ENCODE measurements around the gene BLMH.

The BLMH gene

DNA sequence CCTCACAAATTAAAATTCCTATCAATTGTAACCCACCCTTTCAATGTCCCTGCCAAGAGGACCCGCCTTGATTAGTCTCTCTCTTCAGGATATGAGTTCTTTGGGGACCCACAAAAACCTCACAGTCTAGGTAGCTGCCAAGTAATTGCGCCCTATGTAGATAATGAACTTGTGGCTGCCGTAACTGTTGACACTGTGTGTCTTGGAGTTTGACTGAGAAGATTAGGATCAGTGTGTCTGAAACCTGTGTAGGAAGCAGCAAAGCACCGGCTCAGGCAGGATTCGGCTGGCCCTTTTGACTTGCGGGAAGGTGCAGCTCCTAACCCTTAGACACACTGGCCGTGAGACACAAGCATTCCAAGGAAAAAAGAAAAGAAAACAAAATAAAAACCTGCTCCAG lies 38.4 kb downstream of the BLMH start:
- no peak for DNase-seq (ENCODE audit: low read depth in 2 of 2, low spot score in 1 of 2)

DNA sequence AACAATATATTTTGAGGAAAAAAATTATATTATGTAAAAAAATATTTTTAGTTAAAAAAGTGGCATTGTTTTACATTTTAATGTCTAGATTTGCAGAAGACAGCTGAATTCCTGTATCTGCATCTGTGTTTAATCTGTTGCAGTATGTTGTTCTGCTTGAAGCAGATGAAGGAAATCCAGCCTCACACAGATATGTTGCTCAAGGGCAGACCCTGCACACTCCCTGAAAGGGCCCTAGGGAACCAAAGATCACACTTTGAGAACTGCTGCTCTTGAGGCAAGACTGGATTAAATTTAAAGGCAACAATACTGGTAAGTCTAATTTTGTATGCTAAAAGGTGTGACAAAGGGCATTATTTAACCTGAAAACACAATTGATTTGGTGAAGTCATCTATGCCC lies 39.8 kb downstream of the BLMH start:
- DNase-seq (ENCODE audit: low read depth in 2 of 2, low spot score in 1 of 2): no peak

DNA sequence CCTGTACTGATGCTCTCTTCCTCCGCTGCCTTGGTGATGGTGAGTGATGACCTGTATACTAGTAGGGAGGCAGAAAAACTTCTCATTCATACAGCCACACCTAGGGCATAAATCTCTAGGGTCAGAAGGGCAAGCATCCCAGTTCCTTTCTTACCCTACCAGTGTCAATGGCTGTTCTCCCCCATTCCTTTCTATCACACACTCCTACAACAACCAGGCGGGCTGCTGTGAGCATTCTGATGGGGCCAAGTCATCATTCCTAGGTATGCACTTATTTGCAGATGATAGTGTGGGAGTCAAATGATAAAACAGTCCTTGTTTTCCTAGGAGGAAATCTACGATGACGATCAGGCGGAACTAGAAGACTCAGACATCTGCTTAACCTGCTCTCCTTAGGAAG lies 42.3 kb downstream of the BLMH start:
- DNase-seq (ENCODE audit: low read depth in 2 of 2, low spot score in 1 of 2): no peak

DNA sequence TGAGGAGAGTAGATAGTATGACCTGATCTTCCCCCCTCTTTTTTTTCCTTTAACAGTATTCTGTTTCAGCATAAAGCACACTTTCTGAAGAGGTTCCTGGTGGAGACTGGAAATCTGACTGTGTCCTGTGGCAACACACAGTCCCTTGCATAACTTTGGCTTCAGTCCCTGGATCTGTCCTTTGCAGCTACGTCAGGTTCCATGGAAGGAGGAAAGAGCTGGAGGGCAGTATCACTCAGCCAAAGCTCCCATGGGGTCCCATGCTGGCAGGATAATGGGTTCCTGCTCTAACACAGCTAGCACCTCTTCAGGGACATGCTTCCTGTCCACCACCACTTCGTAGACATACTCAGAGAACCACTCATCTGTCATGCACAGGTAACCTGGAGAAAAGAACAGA lies 43.0 kb downstream of the BLMH start:
- no peak for DNase-seq (ENCODE audit: low read depth in 2 of 2, low spot score in 1 of 2)

DNA sequence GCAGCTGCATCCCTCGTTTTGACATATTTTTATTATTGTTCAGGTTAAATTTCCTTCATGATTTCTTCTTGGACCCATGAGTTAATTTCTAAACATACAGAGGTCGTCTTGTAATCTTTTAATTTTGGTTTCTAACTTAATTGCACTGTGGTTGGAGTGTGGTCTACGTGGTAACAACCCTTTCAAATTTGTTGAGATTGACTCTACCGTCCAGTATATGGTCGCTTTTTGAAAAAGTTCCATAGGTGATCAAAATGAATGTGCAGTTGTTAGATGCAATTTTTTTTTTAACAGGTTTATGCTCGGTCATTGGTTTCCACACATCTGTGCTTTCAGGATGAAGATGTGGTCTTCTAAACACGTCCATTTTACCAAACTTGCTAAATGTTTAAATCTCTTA lies 45.3 kb downstream of the BLMH start:
- no peak for DNase-seq (ENCODE audit: low read depth in 2 of 2, low spot score in 1 of 2)

DNA sequence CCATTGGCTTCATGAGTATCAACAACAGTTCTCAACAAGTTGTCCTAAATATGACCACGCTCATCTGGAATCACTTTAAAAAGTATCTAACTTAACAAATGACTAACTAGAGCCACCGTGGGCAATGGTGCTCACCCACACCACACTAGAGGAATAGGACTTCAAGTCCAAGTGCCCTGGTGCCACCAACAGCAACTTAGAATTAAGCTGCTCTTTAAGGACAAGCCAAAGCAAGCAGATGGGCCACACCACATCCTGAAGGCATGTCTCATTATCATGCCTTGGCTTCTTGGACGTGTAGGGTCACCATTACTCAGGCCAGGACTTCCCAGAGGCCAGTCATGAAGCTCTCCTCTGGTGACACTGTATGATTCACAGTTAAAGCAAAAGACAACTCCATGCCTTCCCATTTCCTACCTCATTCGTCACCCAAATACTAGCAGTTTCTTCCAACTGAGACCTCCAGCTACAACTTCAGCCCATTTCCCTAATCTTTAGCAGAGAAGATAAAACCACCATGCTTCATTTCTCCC lies 46.8 kb downstream of the BLMH start:
- DNase-seq (ENCODE audit: low read depth in 2 of 2, low spot score in 1 of 2): no peak

DNA sequence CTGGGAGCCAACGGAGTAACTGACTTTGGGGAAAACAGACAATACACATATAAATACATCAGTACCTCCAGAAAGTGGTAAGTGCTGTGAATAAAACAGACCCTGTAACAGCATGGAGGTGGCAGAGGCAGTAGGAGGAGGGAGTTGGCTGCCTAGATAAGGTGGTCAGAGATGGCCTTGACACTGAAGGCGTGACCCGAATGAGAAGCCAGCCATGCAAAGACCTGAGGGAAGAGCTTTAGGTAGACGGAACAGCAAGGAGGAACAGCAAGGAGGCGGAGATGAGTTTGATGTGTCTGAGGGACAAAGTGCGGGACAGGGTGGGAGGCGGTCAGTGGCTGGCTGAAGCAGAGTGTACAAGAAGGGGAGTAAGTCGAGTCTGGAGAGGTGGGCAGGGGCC lies 48.2 kb downstream of the BLMH start:
- no peak for DNase-seq (ENCODE audit: low read depth in 2 of 2, low spot score in 1 of 2)

DNA sequence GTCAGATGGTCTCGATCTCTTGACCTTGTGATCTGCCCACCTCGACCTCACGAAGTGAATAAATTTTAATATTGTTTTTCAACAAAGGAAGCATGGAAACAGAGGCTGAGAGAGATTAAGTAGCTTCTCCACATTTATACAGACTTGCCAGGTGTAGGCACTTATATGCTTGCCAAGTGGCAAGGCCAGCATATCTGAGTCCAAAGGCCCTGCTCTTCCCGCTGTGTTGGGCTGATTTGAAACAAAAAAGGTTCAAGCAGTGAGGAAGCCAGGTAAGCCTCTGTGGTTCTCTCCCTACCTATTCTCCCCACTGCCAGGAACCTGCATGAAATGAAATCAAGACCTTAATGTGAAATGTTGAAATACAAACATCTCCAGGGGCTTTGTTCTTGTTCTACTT lies 48.7 kb downstream of the BLMH start:
- DNase-seq (ENCODE audit: low read depth in 2 of 2, low spot score in 1 of 2): no peak

DNA sequence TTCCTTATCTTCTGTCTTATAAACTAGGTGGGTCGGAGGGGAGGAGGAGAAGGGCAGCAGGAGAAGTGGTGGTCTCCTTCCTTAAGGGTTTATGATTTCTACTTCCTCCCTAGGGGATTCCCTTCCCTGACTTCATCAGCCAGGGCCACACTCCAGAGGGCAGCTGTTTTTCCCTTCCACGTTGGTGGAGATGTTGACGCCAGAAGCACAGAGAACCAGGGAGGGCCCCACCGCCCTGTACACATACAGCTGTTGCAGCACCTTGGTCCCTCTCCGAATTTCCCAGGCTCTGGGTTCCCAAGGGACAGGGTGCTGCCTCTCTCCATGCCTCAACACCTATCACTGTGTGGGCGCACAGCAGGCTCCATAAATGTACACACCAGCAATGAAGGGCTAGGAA lies 50.7 kb downstream of the BLMH start:
- DNase-seq (ENCODE audit: low read depth in 2 of 2, low spot score in 1 of 2): no peak

DNA sequence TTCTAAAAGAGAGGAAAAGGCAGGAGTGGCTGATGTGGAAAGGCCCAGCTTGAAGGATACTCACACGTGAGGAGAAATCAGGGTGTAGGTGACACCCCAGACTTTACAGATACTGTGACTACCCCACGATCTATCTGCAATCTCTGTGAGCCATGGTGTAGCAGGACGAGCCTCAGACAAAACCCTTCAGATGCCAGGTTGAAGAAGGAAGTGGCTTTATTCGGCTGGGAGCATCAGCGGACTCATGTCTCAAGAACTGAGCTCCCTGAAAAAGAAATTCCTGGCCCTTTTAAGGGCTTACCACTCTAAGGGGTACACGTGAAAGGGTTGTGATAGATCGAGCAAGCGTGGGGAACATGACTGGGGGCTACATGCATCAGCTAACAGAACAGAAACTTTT lies 51.6 kb downstream of the BLMH start:
- DNase-seq (ENCODE audit: low read depth in 2 of 2, low spot score in 1 of 2): no peak

DNA sequence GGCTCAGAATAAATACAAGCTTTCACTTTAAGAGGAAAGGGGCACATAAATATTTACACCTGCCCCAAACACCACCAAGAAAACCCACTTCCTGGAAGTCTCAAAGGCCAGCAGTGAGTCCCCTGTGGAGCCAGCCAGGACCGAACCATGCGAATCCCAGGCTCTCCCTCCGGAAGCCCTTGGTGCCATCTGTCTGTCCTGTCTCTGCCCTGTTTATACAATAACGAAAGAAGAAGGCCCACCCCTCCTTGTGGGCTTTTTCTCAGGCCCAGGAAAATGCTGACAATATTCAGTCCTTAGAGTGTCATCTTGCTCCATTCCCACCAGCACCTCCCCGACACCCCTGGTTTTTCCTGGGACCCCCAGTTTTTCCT lies 52.7 kb downstream of the BLMH start:
- no peak for DNase-seq (ENCODE audit: low read depth in 2 of 2, low spot score in 1 of 2)

DNA sequence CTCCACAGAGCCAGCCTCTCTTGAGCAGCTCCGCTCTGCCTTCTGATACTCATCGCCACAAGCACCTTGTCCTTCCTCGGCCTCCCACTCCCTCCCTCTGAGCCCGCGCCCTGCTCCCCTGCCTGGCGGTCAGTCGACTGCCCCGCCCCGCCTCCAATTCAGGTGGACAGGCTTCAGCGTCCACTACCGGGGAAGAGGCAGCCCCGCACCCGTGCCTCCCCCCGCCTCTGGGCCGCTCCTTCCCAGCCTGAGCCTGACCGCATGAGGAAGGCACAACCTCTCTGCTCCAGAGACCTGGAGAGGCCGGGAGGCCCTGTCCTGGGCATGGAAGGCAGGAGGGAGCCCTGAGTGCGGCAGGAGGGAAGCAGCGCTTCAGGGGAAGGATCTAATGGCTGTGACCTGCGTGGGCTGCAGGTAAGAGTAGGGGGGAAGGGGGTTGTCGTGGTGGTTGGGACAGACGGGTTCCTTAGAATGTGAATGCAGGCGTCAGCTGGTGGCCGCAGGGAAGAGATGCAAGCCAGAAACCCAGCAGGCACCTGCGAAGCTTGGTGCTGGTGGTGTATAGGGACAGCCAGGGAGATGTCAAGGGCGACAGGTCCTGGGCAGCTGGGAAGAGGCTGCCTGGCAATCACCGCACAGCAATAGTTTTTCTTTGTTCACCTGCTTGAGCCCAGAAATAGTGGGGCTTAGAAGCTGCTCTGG lies 53.2 kb downstream of the BLMH start:
- no peak for DNase-seq (ENCODE audit: low read depth in 2 of 2, low spot score in 1 of 2)

DNA sequence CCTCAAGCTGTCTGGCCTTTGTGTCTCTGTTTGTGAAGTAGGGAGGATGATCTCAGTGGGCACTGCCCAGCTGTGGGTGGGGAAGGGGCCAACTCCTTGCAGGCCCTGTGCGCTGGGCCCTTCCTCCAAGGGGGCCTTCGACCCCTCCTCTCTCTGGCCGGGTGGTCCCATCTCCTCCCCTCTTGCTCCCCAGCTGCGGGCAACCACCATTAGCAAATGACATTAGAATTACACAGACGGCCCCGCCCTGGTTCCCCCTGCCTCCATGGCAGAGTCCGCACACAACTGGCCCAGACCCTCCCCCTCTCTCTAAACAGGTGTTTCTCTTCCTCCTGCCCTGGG lies 53.8 kb downstream of the BLMH start:
- DNase-seq (ENCODE audit: low read depth in 2 of 2, low spot score in 1 of 2): no peak

DNA sequence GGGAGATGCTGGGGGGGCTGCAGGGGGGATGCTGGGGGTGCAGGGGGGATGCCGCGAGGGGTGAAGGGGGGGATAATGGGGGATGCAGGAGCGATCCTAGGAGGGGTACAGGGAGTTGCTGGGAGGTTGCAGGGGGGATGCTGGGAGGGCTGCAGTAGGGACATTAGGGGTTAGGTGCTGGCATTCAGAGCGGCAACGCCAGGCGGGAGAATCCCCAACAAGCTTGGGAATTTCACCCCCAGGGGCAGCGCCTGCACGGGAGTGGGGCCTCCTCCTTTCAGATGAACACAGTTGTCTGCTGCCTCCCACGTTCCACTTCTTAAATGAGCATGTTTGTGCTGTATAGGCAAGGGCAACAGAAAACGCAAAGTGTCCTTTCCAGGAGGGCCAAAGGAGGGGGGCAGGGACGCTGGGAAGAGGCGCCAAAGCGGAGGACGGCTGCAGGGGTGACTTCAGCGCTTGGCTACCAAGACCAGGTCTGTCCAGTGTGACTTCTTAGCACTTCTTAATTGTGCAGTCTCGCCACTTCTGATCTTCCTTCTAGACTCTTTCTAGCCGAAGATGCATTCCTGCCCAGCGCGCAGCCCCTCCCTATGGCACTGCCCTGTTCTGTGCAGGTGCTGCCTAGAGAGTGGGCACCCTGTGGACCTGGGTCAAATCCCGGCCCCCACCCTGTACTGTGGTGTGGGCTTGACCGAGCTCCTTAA lies 54.3 kb downstream of the BLMH start:
- no peak for DNase-seq (ENCODE audit: low read depth in 2 of 2, low spot score in 1 of 2)

DNA sequence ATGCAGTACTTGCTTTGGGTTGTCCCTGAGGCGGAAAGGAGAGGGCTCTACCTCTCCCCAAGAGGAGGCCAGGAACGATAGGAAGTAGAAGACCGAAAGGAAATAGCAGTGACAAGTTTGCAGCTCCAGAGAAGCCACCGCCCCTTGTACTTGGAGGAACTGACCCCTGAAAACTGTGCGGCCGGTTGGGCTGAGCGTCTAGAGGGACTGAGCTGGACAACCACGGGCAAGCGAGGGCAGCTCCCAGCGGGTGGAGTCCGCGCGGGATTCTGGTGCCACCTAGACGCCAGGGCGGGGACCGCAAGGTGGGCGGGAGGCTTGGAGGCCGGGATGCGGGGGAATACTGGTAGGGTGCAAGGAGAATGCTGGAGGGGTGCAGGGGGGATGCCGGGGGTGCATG lies 55.0 kb downstream of the BLMH start:
- DNase-seq (ENCODE audit: low read depth in 2 of 2, low spot score in 1 of 2): no peak

DNA sequence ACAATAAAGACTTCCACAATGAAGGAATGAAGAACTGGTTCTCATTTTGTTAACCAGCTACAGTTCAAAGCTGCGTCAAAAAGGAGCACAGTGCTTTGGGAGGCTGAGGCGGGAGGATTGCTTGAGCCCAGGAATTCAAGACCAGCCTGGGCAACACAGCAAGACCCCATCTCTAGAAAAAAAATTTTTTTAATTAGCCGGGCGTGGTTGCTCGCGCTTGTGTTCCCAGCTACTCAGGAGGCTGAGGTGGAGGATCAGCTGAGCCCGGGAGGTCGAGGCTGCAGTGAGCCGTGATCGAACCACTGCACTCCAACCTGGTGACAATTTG lies 55.5 kb downstream of the BLMH start:
- DNase-seq (ENCODE audit: low read depth in 2 of 2, low spot score in 1 of 2): no peak

DNA sequence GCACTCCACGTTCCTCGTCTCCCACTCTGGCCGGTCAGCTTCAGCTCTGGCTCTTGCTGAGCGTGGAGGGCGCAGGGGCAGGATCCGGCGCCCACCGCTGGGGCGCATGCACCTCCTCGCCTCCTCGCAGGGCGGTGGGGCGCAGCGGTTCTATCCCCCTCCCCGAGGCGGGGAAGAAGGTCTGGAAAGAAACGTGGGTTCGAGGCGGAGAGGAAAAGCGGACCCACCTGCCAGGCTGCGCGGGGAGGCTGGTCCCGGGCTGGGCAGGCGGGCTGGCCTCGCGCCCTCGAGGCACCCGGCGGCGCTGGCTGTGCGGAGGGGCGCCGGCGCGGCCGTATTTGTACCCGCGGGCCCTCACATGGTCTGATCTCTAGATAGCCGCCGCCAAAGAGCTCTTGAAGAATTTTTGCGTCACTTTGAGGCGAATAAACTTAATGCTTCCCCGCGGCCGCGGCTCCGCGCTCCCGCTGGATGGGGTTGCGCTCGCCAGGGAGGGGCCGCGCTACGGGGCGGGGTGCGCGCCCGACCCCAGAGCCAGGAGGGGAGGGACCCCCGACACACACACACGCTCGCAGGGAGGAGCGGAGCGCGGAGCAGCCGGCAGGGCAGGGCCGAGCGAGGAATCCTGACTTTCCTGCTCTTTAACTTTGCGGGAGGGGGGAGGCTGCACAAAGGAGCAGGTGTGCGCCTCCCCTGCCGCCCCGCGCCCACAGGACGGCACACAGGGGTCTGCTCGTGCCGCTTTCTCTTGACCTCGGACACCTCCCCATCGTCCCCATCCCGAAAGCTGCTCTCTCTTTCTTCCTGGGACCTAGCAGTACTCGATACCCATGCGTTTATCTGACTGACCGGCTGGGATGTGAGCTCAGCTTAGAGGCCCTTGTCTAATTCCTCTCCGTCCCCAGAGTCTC lies 56.1 kb downstream of the BLMH start, which contains the start of gene SLC6A4:
Gene SLC6A4 (minus strand): TSS at position 312 of the 911 bp plus-strand sequence. CDS start 13,739 bp downstream, outside the sequence.
- no peak for DNase-seq (ENCODE audit: low read depth in 2 of 2, low spot score in 1 of 2)

DNA sequence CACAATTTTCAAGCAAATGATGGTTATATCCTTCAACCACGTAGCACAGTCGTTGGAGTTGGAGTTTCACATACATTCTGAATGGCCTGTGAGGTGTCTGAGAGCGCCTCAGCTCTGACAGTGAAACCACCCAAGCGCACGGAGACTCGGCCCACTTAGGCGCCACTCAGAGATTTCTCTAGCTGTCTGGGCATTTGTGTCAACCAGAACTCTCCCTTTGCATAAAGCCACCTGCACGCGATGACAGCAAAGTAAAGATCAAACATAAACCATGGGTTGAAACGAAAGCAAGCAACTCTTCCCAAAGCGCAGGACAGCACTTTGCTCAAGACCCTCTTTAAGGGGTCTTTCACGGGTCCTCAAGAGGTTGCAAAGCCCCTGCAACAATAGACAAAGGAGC lies 56.8 kb downstream of the BLMH start:
- no peak for DNase-seq (ENCODE audit: low read depth in 2 of 2, low spot score in 1 of 2)

DNA sequence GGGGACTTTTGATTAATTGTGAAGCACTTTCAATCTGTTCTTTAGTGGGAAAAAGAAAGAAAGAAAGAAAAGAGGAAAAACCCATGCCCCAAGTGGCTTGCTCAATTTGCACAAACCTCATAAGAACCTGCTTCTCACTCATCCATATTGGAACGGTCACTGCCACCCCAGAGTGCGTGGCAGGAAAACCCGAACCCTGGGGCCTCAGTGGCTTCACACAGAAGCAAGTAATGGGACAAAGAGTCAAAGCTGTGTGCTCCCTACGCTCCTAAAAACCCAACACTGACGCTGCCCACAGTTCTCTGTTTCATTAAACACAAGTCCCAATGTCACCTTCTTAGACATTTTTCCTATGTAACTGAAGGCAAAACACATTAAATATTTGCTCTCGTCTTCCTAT lies 57.4 kb downstream of the BLMH start:
- DNase-seq (ENCODE audit: low read depth in 2 of 2, low spot score in 1 of 2): no peak

DNA sequence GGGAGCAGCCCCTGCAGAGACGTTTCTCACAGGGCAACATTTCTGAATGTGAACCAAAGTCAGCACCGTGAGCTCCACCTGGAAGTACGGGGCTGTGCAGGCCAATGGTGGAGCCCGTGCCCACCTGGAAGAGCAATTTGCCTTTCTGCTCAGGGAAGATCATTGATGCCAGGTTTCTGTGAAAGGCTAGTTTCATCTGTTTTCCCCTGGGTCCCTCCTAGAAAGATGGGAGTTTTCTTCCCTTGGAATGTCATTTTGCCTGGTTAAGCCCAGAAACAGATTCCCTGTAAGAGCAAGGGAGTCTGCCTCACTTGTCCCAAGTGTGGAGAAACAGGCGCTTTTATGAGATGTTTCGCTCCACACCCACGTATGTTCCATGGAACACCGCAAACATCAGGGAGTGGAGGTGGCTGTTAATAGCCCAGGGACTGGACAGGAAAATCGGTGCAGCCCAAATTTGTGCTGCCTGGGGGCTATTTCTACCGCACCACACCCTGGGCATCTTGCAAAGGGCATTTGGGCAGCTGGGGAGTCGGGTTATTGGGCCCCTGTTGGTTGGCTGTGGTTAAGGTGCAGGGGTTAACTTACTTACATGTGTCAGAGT lies 58.8 kb downstream of the BLMH start:
- no peak for DNase-seq (ENCODE audit: low read depth in 2 of 2, low spot score in 1 of 2)

DNA sequence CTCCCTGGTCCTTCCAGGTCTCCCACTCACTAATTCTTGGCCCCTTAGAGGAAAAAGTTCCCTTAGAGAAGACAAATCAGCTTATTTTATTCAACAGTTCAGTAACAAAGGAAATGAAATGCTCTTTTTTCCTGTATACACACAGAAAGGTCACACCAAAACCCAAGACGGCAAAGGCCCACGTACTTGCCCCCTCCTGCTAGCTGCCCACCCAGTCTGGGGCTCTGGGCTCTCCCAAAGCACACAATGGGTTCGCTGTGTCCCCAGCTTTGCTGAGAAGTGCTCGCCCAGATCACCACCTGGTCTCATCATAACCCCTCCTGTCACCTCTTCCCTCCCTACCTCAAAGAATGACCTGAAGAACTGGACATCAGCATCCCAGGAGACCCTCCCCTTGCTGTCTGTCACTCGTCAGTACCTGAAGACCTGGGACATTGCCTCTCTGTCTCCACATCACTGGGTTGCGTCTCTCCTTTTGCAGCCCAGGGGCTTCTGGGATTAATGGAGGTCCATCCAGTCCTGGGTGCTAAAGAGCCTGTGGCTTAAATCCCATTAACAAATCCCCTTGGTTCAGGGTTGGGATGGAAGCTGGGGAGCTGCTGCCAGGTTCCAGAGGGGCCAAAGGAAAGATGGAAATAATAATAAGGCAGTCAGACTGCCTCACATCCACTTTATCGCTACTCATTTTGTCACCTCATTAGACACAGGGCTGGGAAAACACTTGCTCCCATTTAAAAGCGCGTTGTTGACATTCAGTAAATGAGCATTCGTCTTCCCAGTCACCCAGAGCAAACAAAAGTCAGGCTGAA lies 59.5 kb downstream of the BLMH start:
- DNase-seq (ENCODE audit: low read depth in 2 of 2, low spot score in 1 of 2): no peak

All from stimulated activated CD8-positive, alpha-beta memory T cell treated with anti-CD3 and anti-CD28 coated beads, Interleukin-4, amount 100 ng/mL, for 4 hours (primary cell).